Hepatocyte (in vitro differentiated cells): ENCODE data around the gene DGCR2. TPM values are rescaled to one million over a fixed set of nuclear protein-coding genes. Genes with fewer than 3 reads are reported as not detected.

Experiments used
- DNase-seq: peaks from one replicate; pipeline ENCODE4 v3.0.0-alpha.2; 2016; ENCODE audit warnings: low spot score
- H2AFZ ChIP-seq: fragments of 200-600 bp; sonication (generic); 2 replicates; pipeline ENCODE4 v1.6.0; 2016; ENCODE audit warnings: antibody characterized with exemption, mild to moderate bottlenecking
- H3K27ac ChIP-seq: fragments of 200-600 bp; sonication (generic); 2 replicates; pipeline ENCODE4 v1.5.1; 2016; ENCODE audit warnings: mild to moderate bottlenecking
- H3K27me3 ChIP-seq: fragments of 200-600 bp; sonication (generic); 2 replicates; pipeline ENCODE4 v1.6.1; 2016
- H3K36me3 ChIP-seq: fragments of 200-600 bp; sonication (generic); replicated peaks from 2 replicates; pipeline ENCODE4 v1.5.1; 2016; ENCODE audit warnings: low read depth; ENCODE audit not compliant: insufficient read depth
- H3K4me1 ChIP-seq: fragments of 200-600 bp; sonication (generic); 2 replicates; pipeline ENCODE4 v1.5.1; 2016; ENCODE audit warnings: mild to moderate bottlenecking, moderate library complexity; ENCODE audit not compliant: insufficient read depth
- H3K4me2 ChIP-seq: fragments of 200-600 bp; sonication (generic); 2 replicates; pipeline ENCODE4 v1.6.0; 2016
- H3K4me3 ChIP-seq: fragments of 200-600 bp; sonication (generic); 2 replicates; pipeline ENCODE4 v1.5.1; 2016; ENCODE audit warnings: mild to moderate bottlenecking
- H3K79me2 ChIP-seq: fragments of 200-600 bp; sonication (generic); 2 replicates; pipeline ENCODE4 v1.6.0; 2017; ENCODE audit warnings: mild to moderate bottlenecking
- H3K9me2 ChIP-seq: fragments of 200-600 bp; sonication (generic); replicated peaks from 2 replicates; pipeline ENCODE4 v1.6.0; 2017; ENCODE audit warnings: mild to moderate bottlenecking; ENCODE audit not compliant: insufficient read depth
- H3K9me3 ChIP-seq: fragments of 200-600 bp; sonication (generic); 2 replicates; pipeline ENCODE4 v1.5.1; 2016; ENCODE audit warnings: low read depth, mild to moderate bottlenecking
- H4K20me1 ChIP-seq: fragments of 200-600 bp; sonication (generic); 2 replicates; pipeline ENCODE4 v1.6.0; 2016; ENCODE audit warnings: mild to moderate bottlenecking; ENCODE audit not compliant: insufficient read depth, poor library complexity, severe bottlenecking
- CTCF ChIP-seq: fragments of 200-600 bp; sonication (generic); IDR thresholded peaks from 2 replicates; pipeline ENCODE4 v1.5.1; 2016; ENCODE audit warnings: antibody characterized with exemption, mild to moderate bottlenecking; ENCODE audit not compliant: poor library complexity
- EZH2 ChIP-seq: fragments of 200-600 bp; sonication (generic); IDR thresholded peaks from 2 replicates; pipeline ENCODE4 v1.6.1; 2016; ENCODE audit warnings: antibody characterized with exemption, mild to moderate bottlenecking, borderline replicate concordance
- EZH2phosphoT487 ChIP-seq: fragments of 200-600 bp; sonication (generic); IDR thresholded peaks from one replicate; pipeline ENCODE4 v1.6.1; 2018; ENCODE audit warnings: antibody characterized with exemption, mild to moderate bottlenecking, low read depth, moderate library complexity; ENCODE audit not compliant: unreplicated experiment, severe bottlenecking
- WGBS: methylation state at CpG from one replicate; pipeline ENCODE4 v1.1.6; 2016; ENCODE audit warnings: low lambda C conversion rate; ENCODE audit errors: missing lambda C conversion rate; 5-methylcytosine and 5-hydroxymethylcytosine counted together
- polyA plus RNA-seq: library from polyadenylated mRNA; unstranded; fragments of >200 nt; fragmentation: Nextera tagmentation; extraction: Ambion mirVana; gene quantifications from 2 replicates; pipeline ENCODE4 v1.2.1, GENCODE V29; 2016
- total RNA-seq: library from RNA; depleted of rRNA; stranded (reverse); fragments of >200 nt; gene quantifications from 2 replicates; pipeline ENCODE4 v1.2.3, GENCODE V29; 2014

The DGCR2 gene
- total and polyA plus RNA-seq, 2 experiments from 2014 or later: 61.5 to 67.2 TPM

- Histone ChIP-seq H3K27me3 (no peaks in the 10 kb centered on the region), H3K79me2 (peaks cover 57% of the 10 kb centered on the region), H4K20me1 (peaks cover 57% of the 10 kb centered on the region), H2AFZ (peak overlapping the region; percentile 82), H3K36me3 (no peaks in the 10 kb centered on the region), H3K9me3 (no peaks in the 10 kb centered on the region), H3K9me2 (no peaks in the 10 kb centered on the region), H3K4me3 (peak overlapping the region; percentile 68), H3K27ac (peak overlapping the region; percentile 95), H3K4me1 (peaks cover 15% of the 10 kb centered on the region), H3K4me2 (peak overlapping the region; percentile 91)
- WGBS: 15% methylated on average over 23 of the region's 23 CpGs
- no peak for TF ChIP-seq EZH2phosphoT487
- peak; percentile 76 for DNase-seq
These were observed 1.2 kb downstream of the DGCR2 start for GRCh38 chr22:19120829-19121630.

- Histone ChIP-seq H3K9me3 (no peaks in the 10 kb centered on the region), H3K27ac (peak overlapping the region; percentile 55), H3K4me1 (peaks cover 15% of the 10 kb centered on the region), H3K9me2 (no peaks in the 10 kb centered on the region), H3K4me3 (no peak overlapping the region), H3K79me2 (peaks cover 67% of the 10 kb centered on the region), H2AFZ (no peak overlapping the region), H3K27me3 (no peaks in the 10 kb centered on the region), H4K20me1 (peaks cover 67% of the 10 kb centered on the region), H3K4me2 (peak overlapping the region; percentile 91), H3K36me3 (no peaks in the 10 kb centered on the region)
- DNase-seq: no peak
- TF ChIP-seq EZH2phosphoT487 (no peak), EZH2 (no peak), CTCF (no peak)
- 93% methylated on average over 7 of the region's 8 CpGs for WGBS
These were observed 2.3 kb downstream of the DGCR2 start for GRCh38 chr22:19119949-19120348.

DNA sequence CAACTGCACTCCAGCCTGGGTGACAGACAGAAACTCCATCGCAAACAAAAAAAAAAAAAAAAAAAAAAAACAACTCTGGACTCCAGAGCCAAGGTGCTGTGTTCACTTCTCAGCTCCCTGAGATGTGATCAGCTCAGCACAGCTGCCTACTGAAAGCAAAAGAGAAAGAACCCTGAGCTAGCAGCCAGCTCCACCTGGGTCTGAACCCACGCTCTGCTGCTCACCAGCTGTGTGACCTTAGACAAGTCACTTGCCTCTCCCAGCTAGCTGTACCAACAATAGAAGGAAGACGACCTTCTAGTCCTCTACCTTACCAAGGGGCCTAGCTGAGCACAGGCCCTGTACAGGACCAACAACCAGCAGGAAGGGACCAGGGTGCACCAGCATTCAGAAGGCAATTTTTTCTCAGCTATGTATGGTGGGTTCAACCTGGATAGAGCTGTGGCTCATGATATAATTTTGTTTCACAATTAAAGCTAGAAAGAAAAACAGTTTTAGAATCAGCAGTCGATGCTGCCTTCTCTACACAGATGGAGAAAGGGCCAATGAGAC is 3.8 kb downstream of the DGCR2 start:
- no peak for DNase-seq
- no peak overlapping the region for H3K27ac ChIP-seq
- TF ChIP-seq EZH2 (no peak), EZH2phosphoT487 (no peak), CTCF (no peak)
- H3K79me2 ChIP-seq: peaks cover 83% of the 10 kb centered on the region
- H3K4me2 ChIP-seq: no peak overlapping the region
- no peaks in the 10 kb centered on the region for H3K9me2 ChIP-seq
- WGBS: 87% methylated on average over 4 of the region's 4 CpGs
- no peak overlapping the region for H2AFZ ChIP-seq
- peaks cover 15% of the 10 kb centered on the region for H3K4me1 ChIP-seq
- H3K4me3 ChIP-seq: no peak overlapping the region
- peaks cover 83% of the 10 kb centered on the region for H4K20me1 ChIP-seq
- H3K27me3 ChIP-seq: no peaks in the 10 kb centered on the region
- H3K9me3 ChIP-seq: no peaks in the 10 kb centered on the region
- H3K36me3 ChIP-seq: no peaks in the 10 kb centered on the region

GRCh38 chr22:19117111-19117512 is 5.1 kb downstream of the DGCR2 start:
- H4K20me1 ChIP-seq: peaks cover 94% of the 10 kb centered on the region
- WGBS: 84% methylated on average over 9 of the region's 9 CpGs
- H3K4me1 ChIP-seq: peaks cover 15% of the 10 kb centered on the region

More at GRCh38 chr22:19117111-19117512, 5.1 kb downstream of the DGCR2 start:
- peaks cover 96% of the 10 kb centered on the region for H3K79me2 ChIP-seq
- H3K27me3 ChIP-seq: no peaks in the 10 kb centered on the region
- no peaks in the 10 kb centered on the region for H3K36me3 ChIP-seq
- no peaks in the 10 kb centered on the region for H3K9me2 ChIP-seq
- no peak overlapping the region for H3K4me3 ChIP-seq
- no peak for TF ChIP-seq EZH2phosphoT487
- no peak overlapping the region for H2AFZ ChIP-seq
- no peak overlapping the region for H3K27ac ChIP-seq
- H3K4me2 ChIP-seq: no peak overlapping the region
- DNase-seq: peak; percentile 19
- no peaks in the 10 kb centered on the region for H3K9me3 ChIP-seq
